HG03039 (cell line): ENCODE results near the gene KIZ.
A peak's percentile ranks its signal among the peaks of the same experiment; 100 is the strongest.

Experiments
- ATAC-seq: cut with Tn5 transposase; IDR thresholded peaks from one replicate; pipeline ENCODE4 v1.9.1; 2021; ENCODE audit warnings: mild to moderate bottlenecking, moderate library complexity; ENCODE audit not compliant: unreplicated experiment

Gene KIZ

DNA sequence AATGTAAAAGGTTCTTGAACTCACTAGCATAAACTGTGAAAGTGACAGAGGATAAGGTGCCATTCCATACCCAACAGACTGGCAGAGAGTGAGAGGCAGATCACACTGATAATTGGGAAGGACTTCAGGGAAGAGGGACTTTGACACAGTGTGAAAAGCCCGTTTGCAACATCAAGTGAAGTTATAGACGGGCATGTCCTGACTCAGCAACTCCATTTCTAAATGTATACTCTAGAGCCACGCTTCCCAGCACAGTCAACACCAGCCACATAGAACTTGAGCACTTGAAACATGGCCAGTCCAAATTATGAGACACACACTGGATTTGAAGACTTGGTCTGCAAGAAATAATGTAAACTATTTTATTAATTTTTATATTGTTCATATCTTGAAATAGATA lies 131.3 kb downstream of the KIZ start:
- ATAC-seq, result no peak

DNA sequence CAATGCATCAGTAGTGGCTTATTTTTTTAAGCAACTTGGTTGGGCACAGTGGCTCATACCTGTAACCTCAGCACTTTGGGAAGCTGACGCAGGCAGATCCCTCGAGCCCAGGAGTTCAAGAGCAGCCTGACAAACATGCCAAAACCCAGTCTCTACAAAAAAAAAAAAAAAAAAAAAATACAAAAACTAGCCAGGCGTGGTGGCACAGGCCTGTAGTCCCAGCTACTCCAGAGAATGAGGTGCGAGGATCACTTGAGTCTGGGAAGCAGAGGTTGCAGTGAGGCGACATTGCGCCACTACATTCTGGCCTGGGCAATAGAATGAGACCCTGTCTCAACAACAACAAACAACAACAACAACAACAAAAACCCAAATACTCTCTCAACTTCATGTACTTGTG lies 132.5 kb downstream of the KIZ start:
- ATAC-seq, result no peak

DNA sequence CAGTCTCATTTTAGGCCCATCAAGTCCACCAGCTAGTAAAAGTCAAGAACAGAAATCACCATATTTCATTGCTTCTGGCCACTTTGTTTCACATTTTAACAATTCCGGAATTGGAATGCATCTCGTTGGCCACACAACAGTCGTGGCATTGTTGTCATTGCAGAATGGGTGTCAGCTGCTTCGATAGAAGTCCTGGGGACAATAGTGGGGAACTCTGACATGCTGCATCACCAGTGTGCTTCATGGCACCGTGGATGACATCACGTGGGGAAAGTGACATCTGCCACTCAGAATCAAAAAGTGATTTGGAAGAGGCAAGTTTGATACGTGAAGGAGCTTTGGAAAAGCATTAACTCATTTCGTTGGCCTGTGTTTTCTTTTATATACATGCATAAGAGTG lies 133.5 kb downstream of the KIZ start:
- no peak for ATAC-seq

DNA sequence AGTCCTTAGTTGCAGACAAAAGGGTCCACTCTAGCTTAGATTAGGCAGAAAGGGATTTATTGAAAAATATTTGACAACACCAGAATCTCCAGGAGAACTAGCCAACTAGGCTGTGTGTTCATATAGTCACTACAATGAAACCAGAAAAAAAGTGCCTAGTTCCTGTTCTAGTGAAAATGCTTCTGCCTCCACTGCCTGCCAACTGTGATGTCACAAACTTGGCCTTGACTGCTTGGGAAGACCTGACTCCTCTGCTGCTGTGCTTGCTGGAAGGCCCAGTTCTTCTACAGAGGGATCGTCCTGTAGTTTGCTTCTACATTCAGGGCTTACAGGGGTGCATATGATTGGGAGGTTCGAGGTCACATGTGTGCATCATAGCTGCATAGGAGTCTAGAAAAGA lies 136.9 kb downstream of the KIZ start:
- no peak for ATAC-seq

DNA sequence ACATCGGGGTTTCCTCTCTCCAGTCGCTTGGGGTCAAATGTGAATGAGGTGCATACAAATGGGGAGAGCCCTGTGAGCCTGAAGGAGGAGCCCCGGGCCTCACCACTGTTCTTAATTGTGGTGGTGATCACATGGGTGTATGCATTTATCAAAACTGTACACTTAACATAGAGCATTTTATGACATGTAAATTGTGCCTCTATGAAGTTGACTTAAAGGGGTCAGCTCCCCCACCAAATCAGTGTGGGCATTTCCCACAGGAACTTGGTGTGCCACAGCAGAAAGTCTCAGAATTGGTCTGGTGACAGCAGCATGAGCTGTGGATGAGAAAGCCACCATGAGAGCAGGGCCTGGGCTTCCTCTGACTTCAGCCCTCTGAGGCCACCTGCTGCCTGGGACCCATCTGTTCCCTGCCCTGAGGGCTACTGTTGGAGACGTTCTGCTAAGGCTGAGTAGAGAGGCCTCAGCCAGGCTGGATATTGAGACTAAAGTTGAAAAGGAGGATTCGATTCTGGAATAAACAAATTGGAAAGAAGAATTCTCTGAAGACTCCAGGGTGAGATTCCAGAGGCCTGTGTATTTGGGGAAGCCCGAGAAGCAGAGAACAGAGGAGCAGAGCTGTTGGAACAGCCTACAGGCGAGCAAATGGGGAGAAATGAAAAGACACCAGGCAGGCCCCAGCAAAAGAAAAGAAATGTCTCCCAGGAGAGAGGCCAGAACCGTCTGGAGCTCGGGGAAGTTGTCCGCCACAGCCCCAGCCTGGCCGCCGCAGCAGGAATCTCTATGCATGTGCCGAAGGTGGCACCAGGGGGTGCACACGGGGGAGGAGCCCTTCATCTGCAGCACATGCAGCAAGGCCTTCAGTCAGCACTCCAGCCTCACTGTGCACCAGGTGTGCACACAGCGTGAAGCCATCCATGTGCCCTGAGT lies 139.6 kb downstream of the KIZ start:
- no peak for ATAC-seq

DNA sequence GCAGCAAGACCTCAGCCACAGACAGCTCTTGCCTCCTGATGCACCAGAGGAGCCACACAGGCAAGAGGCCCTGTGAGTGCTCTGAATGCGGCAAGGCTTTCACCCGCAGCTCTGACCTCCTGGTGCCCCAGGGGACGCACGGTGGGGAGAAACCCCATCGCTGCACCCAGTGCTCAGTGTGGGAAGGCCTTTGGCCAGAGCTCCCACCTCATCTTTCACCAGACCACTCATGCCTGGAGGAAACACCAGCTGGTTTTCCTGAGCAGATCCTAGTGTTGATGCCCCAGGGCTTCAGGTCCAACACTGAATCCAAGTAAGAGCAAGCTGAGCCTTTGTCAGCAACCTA lies 140.3 kb downstream of the KIZ start:
- no peak for ATAC-seq

DNA sequence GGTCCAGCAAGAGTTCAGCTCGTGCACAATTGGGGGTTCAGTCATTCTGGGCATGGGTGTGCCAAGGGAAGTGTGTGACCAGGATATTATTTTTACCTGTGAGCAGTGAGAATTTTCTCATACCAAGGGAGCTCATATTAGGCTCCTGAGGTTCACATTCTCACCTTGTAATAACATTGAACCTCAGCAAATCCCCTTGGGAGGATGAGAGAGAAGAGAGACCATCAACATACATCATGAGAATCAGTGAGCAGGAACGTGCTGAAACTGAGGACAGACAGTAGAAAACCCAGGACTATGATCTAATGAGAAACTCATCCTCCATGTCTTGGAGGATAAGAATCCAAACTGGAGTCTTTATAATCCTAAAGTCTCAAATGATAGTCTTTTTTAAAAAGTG lies 143.9 kb downstream of the KIZ start:
- no peak for ATAC-seq

DNA sequence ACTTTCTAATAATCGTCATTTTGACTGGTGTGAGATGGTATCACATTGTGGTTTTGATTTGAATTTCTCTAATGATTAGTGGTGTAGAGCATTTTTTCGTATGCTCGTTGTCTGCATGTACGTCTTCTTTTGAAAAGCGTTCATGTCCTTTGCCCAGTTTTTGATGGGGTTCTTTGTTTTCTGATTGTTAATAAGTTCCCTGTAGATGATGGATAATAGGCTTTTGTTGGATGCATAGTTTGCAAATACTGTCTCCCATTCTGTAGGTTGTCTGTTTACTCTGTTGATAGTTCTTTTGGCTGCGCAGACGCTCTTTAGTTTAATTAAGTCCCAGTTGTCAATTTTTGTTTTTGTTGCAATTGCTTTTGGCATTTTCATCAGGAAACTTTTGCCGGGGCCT lies 144.9 kb downstream of the KIZ start:
- no peak for ATAC-seq

DNA sequence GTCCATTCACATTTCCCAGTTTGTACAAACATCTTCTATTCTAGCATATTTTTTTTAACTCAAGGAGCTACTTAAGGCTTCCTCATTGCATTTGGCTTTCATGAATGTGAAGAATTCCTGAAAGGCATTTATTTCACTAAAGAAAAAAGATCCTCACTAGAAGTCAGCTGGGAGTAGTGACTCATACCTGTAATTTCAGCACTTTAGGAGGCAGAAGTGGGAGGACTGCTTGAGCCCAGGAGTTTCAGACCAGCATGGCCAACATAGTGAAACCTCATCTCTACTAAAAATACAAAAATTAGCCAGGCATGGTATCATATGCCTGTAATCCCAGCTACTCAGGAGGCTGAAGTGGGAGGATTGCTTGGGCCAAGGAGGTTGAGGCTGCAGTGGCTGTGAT lies 146.4 kb downstream of the KIZ start:
- ATAC-seq, result peak; percentile 52

DNA sequence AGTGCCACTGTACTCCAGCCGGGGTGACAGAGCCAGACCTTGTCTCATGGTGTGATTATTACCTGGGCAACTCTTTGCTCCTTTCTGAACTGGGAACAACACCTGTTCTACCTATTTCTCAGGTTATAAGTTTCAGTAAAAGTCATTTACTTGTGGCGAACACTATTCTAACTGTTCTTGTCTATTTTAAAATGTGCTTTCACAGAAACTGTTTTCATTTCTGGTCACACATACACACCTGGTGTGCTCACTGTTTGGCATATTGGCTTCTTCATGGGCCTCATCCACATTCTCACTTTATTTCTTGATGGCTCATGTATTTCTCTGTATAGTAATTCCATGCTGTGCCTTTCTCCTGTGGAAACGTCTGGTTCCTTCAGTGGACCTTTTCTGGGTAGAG lies 146.8 kb downstream of the KIZ start:
- ATAC-seq, result peak; percentile 56

DNA sequence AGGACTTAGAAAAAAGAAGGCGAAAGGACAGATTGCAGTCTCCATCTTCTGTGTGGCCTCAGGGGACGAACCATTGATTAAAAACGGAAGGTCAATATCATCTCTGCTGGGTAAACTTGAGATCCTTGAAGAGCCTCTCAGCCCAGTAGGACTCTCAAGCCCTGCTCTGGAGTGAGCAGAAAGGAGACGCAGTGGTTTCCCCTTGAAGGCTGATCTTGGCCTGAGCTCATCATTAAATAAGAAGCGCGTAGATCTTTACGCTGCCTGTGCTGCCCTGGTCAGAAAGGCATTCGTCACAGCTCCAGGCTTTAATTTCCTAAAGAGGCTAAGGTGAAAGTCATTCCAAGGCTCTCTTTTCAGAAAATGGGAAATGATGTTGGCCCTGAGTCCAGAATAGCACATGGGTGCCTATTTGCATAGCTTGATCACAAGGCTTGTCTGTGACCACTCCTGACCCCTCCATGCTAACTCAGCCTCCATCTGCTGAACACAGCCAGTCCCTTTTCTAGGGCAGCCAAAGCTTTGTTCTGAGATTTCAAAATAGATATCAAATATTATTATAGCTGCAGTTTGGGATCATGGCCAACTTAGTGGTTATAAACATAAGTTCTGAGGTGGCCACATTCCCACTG lies 148.0 kb downstream of the KIZ start:
- no peak for ATAC-seq

DNA sequence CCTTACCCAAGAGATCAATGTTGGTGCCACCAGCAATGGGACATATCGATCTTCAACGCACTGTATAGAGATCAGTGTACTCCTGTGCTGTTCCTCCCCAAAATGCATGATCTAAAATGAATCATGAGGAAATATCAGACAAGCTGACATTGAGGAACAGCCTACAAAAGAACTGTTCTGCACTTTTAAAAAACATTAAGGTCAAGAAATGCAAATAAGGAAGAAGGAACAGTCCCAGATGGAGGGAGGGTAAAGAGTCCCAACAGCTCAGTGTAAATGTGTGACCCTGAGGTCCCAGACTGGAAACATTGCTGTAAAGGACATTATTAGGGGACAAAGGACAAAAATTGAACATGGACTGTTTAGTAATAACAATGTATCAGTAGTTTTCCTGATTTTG lies 152.9 kb downstream of the KIZ start:
- no peak for ATAC-seq

DNA sequence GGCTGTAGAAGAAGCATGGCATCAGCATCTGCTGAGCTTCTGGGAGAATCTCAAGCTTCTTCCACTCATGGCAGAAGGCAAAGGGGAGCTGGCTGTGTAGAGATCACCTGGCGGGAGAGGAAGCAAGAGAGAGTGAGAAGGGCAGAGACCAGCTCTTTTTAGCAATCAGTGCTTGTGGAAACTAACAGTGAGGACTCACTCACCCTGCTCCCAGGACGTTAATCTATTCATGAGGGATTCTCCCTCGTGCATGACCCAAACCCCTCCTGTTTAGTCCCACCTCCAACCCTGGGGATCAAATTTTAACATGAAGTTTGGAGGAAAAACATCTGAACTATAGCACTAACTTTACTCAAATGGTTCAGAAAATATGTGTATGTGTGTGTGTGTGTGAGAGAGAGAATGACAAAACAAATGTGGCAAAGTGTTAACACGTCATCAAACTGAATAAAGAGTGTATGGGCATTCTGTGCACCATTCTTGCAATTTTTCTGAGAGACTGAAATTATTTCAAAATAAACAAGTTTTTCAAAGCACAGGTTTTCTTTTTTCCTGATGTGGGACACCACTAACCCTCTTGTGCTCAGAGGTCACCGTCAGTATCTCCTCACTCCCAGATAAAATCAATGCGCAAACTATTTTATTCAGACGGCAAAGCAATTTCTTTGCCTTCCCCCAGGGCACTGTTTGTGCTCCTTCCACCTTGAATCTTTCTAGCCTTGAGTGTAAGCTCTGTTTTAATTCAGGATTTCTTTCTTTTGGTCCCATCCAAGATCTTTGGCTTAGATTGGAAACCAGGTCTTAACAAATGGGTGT lies 154.0 kb downstream of the KIZ start:
- ATAC-seq, result no peak

DNA sequence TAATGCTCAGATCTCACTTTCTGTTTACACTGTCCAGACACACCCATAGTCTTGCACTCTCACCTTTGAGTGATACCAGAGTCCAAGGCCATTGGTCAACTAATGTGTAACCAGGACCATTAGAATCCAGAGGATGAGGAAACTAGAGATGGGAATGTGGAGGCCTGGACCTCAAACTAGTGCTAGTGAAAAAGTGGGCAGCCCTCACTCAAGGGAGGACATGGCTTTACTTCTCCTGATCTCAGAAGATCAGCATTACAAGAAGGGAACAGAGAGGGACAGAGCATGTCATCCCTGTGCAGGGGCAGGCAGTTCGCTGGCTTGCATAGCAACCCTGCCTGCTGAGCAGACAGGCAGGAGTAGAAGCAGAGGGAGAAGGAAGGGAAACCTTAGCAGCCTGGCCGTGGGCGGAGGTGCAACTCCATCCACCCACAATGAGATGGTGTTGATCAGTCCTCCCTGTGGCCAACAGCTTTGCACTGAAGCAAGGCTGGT lies 154.7 kb downstream of the KIZ start:
- no peak for ATAC-seq

DNA sequence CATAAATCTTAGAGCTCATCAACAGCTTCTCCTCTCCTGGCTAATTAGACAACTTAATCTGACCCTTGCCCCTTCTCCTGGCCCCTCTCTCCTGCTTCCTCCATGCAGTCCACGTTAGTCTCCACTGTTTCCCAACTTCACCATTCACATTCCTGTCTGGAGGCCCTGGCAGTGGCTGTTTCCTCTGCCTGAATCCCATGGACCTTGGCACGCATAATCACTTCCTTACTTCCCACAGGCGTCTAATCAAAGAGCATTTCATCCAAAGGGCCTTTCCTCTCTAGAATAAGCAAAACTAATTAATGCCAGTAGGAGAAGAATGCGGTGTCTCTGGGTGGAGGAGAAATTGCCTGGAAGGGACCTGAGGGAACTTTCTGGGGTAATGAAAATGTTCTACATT lies 160.9 kb downstream of the KIZ start:
- no peak for ATAC-seq

DNA sequence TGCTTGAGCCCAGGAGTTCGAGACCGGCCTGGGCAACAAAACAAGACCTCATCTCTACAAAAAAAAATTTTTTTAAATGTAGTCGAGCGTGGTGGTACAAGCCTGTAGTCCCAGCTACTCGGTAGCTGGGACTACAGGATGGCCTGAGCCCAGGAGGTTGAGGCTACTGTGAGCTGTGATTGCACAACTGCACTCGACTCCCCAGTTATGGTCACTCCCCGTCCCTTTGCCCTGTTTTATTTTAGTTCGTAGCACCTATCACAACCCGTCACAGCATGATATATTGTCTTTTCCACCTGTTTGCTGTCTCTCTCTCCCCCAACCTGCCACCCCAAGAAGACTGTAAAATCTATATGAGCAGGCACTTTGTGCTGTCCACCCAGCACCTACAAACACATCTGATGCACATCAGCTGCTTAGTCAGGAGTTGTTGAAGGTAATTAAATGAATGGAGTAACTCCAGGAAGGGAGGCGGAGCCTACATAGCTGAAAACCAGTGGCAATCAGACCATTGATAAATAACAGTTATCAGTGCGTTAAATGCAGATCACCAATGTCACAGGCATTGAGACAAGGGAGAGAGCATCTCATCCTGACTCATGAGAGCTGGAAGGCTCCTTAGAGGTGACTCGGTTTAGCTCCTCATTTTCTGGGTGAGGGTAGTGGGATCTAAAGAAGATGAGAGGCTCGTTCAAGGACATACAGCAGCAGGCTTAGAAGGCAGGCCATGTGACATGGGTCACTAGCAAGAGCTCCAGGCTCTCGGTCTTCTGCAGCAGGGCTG lies 162.9 kb downstream of the KIZ start:
- no peak for ATAC-seq

DNA sequence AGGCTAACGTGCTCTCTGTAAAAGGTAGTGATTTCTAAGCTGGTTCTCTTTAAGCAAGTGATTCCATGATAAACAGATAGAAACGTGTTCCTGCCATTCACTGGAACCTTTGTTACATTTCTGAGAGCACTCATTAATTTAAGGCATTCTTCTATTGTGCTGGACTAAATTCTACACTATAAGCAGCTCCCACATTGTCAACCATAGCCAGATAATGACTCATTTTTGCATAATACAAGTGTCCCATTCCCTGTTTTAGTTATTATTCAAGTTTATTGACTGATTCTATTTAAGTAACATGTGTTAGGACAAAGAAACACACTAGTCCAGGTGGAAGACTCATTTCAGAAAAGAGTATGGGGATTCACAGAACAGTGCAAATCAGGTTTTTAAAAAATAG lies 163.8 kb downstream of the KIZ start:
- no peak for ATAC-seq

DNA sequence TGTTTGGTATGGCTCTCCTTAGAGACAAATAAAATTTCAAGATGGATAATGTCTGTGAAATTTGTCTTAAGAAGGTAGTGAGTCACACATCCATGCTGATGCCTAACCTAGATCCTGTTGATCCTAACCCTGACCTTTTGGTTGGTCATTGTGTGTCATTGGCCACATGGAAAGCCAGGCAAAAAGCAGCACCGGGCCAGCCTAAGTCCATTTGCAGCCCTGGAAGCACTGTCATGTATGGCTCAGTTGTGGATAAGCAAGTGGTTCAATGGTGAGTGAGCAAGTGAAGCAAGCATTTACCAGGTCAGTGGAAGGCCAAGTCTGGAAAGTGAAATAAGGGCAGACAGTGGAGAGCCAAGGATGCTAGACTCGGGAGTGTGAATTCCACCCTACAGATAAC lies 165.1 kb downstream of the KIZ start:
- no peak for ATAC-seq

DNA sequence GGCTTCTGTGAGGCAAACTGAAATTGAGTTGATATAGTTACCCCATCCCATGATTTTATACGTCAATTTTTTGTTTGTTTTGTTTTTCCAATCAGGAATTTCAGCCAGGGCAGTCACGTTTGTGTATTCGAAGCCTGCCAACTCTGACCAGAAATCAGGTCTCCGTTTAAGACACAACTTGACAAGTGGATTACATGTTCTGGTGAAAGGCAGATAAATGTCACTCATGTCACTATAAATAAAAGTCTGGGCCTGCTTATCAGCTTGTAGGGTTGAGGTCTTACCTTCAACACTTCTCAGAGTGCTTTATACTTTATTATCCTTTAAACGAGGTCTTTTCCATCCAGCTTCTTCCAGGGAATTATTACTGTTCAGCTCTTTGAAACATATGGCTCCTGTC lies 168.9 kb downstream of the KIZ start:
- no peak for ATAC-seq
